Myometrial cell (primary cell): Measurements from ENCODE around the gene ACSL6. TPM values are rescaled to one million over a fixed set of nuclear protein-coding genes. Genes with fewer than 3 reads are reported as not detected.

Source experiments
- total RNA-seq: library from RNA; depleted of rRNA; stranded (reverse); fragments of >200 nt; gene quantifications from 2 replicates; pipeline ENCODE4 v1.2.3, GENCODE V29; 2015

Gene ACSL6
- under 0.01 TPM in 1 of 2 replicates, not detected in the other for total RNA-seq

GRCh38 chr5:132011622-132012343 lies at the start of gene ACSL6:
ACSL6 (minus strand) TSS chr5:132011658; CDS start chr5:132011553, 105 bp downstream.

DNA sequence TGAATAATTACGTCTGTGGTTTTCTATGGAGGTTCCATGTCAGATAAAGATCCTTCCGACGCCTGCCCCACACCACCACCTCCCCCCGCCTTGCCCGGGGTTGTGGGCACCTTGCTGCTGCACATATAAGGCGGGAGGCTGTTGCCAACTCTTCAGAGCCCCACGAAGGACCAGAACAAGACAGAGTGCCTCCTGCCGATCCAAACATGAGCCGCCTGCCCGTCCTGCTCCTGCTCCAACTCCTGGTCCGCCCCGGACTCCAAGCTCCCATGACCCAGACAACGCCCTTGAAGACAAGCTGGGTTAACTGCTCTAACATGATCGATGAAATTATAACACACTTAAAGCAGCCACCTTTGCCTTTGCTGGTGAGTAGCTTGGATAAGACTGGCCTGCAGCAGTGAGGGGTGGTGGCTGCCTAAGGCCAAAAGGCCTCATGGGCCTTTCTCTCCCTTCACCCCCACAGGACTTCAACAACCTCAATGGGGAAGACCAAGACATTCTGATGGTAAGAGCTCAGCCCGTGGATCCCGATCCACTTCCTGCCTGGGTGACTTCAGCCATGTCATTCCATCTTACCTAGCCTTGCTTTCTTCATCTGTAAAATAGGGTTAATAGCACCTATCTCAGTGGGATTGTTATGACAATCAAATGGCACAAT lies 49.2 kb upstream of the ACSL6 start, which contains the start of gene IL3:
Gene IL3, plus strand, starts transcription at position 155 of the 661 bp plus-strand sequence. Its CDS starts 52 bp downstream, at position 207.

GRCh38 chr5:131945551-131946168 lies 65.8 kb downstream of the ACSL6 start, which contains the start of gene MEIKIN:
MEIKIN (minus strand) TSS chr5:131945663; CDS start chr5:131945505, 158 bp downstream.

Other genes starting within 250 kb of the ACSL6 start
- gene FNIP1, start 214.6 kb downstream of the ACSL6 start, total RNA-seq: 16.4 and 23.9 TPM in 2 replicates
- gene MEIKIN, start 66.0 kb downstream of the ACSL6 start, total RNA-seq: not detected in 2 replicates
- gene IL3, start 49.0 kb upstream of the ACSL6 start, total RNA-seq: not detected in 2 replicates
- gene CSF2, start 62.1 kb upstream of the ACSL6 start, total RNA-seq: 3.0 TPM in 1 of 2 replicates, not detected in the other
- gene P4HA2, start 216.2 kb upstream of the ACSL6 start, total RNA-seq: 206 and 223 TPM in 2 replicates
- 77.1 and 84.2 TPM in 2 replicates for gene PDLIM4, start 246.0 kb upstream of the ACSL6 start, total RNA-seq